Mesodermal cell (in vitro differentiated cells): ENCODE measurements around the gene DNMBP.
"Not testable (repeated sequence)": the region's sequence is repeated elsewhere in the genome, so short reads cannot be mapped to it uniquely, and the experiment has no call there.

Experiments
- H3K27ac ChIP-seq: 2 replicates; pipeline ENCODE4 v1.7.0; 2013; ENCODE audit warnings: mild to moderate bottlenecking, low read depth, low read length, moderate library complexity; ENCODE audit not compliant: severe bottlenecking
- H3K36me3 ChIP-seq: 2 replicates; pipeline ENCODE4 v1.7.1; 2013; ENCODE audit warnings: mild to moderate bottlenecking, low read length, moderate library complexity; ENCODE audit not compliant: control insufficient read depth, insufficient read depth
- H3K4me1 ChIP-seq: one replicate; pipeline ENCODE4 v1.7.1; 2013; ENCODE audit warnings: mild to moderate bottlenecking, low read length; ENCODE audit not compliant: insufficient read depth, control insufficient read depth, poor library complexity, severe bottlenecking
- H3K4me3 ChIP-seq: 2 replicates; pipeline ENCODE4 v1.7.0; 2013; ENCODE audit warnings: low read length, control low read depth, mild to moderate bottlenecking; ENCODE audit not compliant: insufficient read depth, poor library complexity, severe bottlenecking; ENCODE audit errors: extremely low read depth
- H3K9me3 ChIP-seq: 2 replicates; pipeline ENCODE4 v1.7.1; 2013; ENCODE audit warnings: mild to moderate bottlenecking, low read length, moderate library complexity; ENCODE audit not compliant: control insufficient read depth
- WGBS, 2 experiments: methylation state at CpG; one replicate each; pipeline ENCODE4 v1.1.5; 2013; ENCODE audit warnings: missing lambda C conversion rate in 2 of 2; ENCODE audit not compliant: insufficient coverage in 2 of 2; 5-methylcytosine and 5-hydroxymethylcytosine counted together

DNMBP gene

DNA sequence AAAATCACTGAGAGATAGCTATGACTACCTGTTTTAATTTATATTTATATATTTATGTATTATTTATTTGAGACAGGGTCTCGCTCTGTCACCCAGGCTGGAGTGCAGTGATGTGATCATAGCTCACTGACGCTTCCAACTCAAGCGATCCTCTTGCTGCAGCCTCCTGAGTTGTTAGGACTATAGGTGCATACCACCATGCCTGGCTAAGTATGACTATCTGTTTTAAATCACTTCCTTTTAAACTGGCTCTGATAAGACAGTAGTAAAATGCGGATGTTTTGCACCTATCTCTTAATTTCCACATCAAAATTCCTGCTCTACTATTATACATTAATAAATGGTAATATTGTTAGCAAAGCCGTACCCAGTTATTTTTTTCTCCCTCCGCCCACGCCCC, 41.8 kb downstream of the DNMBP start:
- no peak overlapping the region for H3K4me3 ChIP-seq
- no peak overlapping the region for H3K27ac ChIP-seq
- no peaks in the 10 kb centered on the region for H3K9me3 ChIP-seq
- peaks cover 49% of the 10 kb centered on the region for H3K4me1 ChIP-seq
- WGBS, 2 experiments, result 100% methylated on average over 5 to 6 of the region's 7 CpGs
- peaks cover 53% of the 10 kb centered on the region for H3K36me3 ChIP-seq

DNA sequence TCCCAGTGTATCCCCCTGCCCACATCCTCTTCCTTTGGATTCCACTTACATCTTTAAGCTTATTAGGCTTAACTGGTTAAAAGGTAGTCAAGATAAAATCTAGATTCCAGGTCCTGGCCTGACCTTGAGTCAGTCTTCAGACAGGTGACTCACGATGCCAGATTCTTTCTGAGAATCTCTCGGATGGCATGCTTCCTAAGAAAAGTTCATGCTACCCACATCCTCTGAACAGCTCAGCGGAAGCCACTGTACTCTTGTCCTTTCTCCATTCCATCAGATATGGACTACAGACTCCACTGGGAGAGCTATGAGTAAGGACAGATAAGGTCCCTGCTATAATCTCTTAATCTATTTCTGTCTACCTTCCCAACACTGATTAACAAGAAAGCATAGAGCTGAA, 43.4 kb downstream of the DNMBP start:
- Histone ChIP-seq H3K36me3 (peaks cover 39% of the 10 kb centered on the region), H3K4me3 (no peak overlapping the region), H3K27ac (peak overlapping the region; percentile 85), H3K4me1 (peaks cover 49% of the 10 kb centered on the region), H3K9me3 (no peaks in the 10 kb centered on the region)
- 73 to 78% methylated on average over 2 of the region's 3 CpGs for WGBS, 2 experiments

DNA sequence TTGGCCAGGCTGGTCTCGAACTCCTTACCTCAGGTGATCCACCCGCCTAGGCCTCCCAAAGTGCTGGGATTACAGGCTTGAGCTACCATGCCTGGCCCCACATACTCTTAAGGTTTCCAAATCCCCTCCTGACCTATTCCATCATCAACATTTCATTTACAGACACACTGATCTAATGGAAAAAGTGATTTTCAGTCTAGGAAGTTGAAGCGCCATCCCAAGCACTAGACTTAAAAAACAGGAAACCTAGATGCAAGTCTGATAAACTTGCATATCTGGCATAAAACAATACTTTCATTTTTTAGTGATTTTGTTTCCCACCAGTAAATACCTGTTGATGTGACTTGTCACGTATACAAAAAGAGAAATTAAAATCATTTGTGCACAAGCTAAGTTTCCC, 44.0 kb downstream of the DNMBP start:
- H3K27ac ChIP-seq, result peak overlapping the region; percentile 85
- H3K9me3 ChIP-seq, result no peaks in the 10 kb centered on the region
- peaks cover 33% of the 10 kb centered on the region for H3K36me3 ChIP-seq
- no peak overlapping the region for H3K4me3 ChIP-seq
- peaks cover 49% of the 10 kb centered on the region for H3K4me1 ChIP-seq
- 100% methylated on average over 2 to 3 of the region's 4 CpGs for WGBS, 2 experiments

DNA sequence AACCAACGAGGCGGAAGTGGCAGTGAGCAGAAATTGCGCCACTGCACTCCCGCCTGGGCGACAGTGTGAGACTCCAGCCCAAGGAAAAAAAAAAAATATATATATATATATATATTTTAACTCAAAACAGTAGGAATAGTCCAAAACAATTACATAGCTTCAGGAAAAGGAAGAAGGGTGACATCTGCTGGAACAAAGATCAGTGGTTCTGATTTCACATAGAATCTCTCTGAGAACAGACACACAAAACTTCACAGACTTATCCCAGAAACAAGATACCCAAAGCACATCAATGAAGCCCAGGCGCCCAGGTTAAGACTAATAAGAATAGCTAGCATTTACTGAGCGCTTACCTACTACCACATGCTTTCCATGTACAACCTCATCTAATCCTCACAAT, 45.0 kb downstream of the DNMBP start:
- H3K27ac ChIP-seq, result no peak overlapping the region
- no peak overlapping the region for H3K4me3 ChIP-seq
- H3K36me3 ChIP-seq, result peaks cover 27% of the 10 kb centered on the region
- H3K4me1 ChIP-seq, result peaks cover 44% of the 10 kb centered on the region
- H3K9me3 ChIP-seq, result no peaks in the 10 kb centered on the region
- WGBS, 2 experiments, result no CpG with 5 or more reads among the region's 7 CpGs

DNA sequence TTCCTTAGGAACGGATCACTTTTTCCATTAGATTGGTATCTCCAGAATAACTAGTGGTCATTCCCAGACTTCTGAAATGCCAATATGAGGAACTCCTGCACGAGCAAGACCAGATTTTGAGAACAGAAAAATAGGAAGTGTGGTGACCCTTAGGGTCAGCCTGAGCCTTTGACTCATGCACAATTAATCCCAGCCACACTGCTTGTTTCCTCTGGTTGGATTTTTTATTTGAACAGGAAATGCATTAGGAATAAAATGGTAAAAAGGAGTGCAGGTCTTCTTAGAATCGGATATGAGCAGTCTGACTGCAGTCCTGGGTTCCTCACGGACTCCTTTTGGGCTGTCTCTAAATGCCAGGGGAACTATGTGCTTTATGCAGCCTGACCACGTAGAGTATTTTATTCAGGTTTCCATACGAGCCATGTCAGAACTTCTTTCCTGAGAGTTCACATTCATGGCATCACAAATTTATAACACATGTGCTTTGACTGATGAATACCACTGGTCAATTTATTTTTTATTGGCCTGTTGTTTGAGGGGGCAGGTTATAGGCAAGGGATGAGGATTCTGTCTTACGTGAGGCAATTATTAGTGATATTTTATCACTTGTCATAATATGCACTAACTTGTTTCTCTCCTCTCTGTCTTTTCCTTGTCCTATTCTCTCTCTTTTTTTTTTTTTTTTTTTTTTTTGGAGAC, 46.1 kb downstream of the DNMBP start:
- H3K9me3 ChIP-seq, H3K4me3 ChIP-seq, H3K27ac ChIP-seq: not testable (repeated sequence)
- WGBS, 2 experiments, result no CpG with 5 or more reads among the region's 7 CpGs
- Histone ChIP-seq H3K36me3 (peaks cover 23% of the 10 kb centered on the region), H3K4me1 (peaks cover 40% of the 10 kb centered on the region)

DNA sequence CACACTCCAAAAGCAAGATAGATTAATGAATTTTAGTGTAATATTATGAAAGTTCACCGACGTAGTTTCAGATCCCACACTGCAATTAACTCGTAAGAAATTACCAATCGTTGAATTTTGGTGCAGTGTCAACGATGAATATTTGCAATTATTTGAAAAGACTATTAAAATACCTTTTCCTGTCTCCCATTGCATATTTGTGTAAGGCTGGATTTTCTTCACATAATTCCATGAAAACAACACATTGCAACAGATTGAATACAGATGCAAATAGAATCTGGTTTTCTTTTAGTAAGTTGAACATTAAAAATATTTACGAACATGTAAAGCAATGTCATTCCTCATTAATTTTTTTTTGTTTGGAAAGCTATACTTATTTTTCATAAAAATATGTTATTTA, 50.9 kb downstream of the DNMBP start:
- no CpG with 5 or more reads among the region's 6 CpGs for WGBS, 2 experiments
- H3K9me3 ChIP-seq, result no peaks in the 10 kb centered on the region
- H3K4me3 ChIP-seq, result no peak overlapping the region
- H3K4me1 ChIP-seq, result peaks cover 1% of the 10 kb centered on the region
- H3K36me3 ChIP-seq, result peaks cover 58% of the 10 kb centered on the region
- H3K27ac ChIP-seq, result no peak overlapping the region

DNA sequence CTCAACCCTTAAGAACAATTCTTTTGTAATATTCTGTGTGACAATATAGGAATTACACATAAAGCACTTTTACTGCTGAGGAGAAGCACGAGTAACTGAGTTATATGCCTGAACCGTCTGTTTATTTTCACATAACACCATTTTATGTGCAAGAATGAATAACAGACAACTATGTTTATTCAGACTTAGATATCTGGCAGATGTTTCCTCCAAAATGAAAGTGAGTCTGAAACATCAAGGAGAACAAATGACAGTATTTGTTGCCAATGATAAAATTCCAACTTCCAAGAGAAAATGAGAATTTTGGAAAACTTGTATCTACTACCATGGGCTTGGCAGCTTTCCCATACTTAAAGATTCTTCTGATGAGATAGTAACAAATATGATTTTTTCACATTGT, 51.4 kb downstream of the DNMBP start:
- peaks cover 63% of the 10 kb centered on the region for H3K36me3 ChIP-seq
- H3K9me3 ChIP-seq, result no peaks in the 10 kb centered on the region

DNA sequence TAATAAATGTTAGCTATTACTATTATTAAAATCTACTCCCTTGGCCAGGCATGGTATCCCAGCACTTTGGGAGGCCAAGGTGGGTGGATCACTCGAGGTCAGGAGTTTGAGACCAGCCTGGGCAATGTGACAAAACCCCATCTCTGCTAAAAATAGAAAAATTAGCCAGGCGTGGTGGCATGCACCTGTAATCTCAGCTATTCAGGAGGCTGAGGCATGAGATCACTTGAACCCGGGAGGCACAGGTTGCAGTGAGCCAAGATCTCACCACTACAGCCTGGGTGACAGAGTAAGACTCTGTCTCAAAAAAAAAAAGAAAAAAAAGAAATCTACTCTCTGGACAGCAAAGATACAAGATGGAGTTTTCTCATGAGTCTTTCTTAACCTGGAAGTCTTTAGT, 56.2 kb downstream of the DNMBP start:
- WGBS, 2 experiments, result 87% methylated on average over 2 of the region's 3 CpGs; no CpG with 5 or more reads in 1 of the 2 experiments
- not testable (repeated sequence) for H3K4me1 ChIP-seq, H3K4me3 ChIP-seq, H3K27ac ChIP-seq, H3K9me3 ChIP-seq
- peaks cover 97% of the 10 kb centered on the region for H3K36me3 ChIP-seq

More for the DNA sequence above, 51.4 kb downstream of the DNMBP start:
- 100% methylated on average over 1 of the region's 2 CpGs; no CpG with 5 or more reads in 1 of the 2 experiments for WGBS, 2 experiments
- Histone ChIP-seq H3K4me1 (no peaks in the 10 kb centered on the region), H3K27ac (no peak overlapping the region), H3K4me3 (no peak overlapping the region)

DNA sequence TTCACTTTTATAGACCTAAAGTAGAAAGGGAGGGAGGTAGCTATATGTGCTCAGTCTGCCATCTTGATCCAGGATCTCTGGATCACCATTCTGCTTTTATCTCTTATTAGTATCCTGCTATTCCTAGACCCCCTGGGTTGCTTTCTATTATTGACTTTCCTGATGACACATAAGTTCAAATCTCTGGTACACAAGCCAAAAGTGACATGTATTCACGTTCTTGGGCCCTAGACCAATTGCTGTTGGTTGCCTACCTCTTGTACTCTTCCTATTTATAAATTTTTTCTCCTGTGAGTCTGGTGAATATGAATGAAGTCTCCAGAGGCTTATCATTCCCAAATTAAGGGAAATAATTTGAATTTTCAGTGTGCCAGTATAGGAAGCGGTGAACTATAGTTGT, 56.9 kb downstream of the DNMBP start:
- Histone ChIP-seq H3K4me1 (no peaks in the 10 kb centered on the region), H3K4me3 (no peak overlapping the region), H3K9me3 (no peaks in the 10 kb centered on the region), H3K36me3 (peaks cover 91% of the 10 kb centered on the region), H3K27ac (no peak overlapping the region)
- no CpG with 5 or more reads among the region's 2 CpGs for WGBS, 2 experiments

DNA sequence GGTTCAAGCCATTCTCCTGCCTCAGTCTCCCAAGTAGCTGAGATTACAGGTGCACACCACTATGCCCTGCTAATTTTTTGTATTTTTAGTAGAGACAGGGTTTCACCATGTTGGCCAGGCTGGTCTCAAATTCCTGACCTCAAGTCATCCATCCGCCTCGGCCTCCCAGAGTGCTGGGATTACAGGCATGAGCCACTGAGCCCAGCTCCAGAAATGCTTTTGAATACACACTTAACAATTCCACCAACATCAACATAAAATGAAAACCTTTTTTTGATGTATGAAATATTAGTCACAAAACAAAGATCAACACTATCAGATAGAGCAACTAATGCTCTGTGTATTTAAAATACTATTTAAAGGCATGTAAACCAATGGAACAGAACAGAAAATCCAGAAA, 63.7 kb downstream of the DNMBP start:
- H3K36me3 ChIP-seq, result peaks cover 62% of the 10 kb centered on the region
- H3K4me1 ChIP-seq, H3K4me3 ChIP-seq, H3K9me3 ChIP-seq, H3K27ac ChIP-seq: not testable (repeated sequence)
- 88 to 93% methylated on average over 2 of the region's 2 CpGs for WGBS, 2 experiments

DNA sequence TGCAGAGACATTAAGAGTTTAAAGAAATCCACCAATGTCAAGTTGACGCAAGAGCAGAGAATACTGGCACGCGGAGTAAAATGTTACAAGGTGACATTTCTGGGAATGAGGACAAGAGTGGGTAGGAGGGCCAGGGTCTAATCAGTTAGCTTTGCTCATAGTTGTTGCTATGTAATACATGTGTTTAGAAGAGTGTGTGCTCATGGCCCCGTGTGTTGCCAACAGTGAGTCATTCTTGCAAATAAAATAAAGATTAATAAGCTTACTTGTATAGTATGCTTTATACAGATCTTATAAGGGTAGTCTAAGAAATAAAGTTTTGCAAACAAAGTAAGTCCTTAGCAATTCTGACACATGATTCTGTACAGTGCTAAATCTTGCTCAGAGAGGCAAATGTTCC, 64.5 kb downstream of the DNMBP start:
- Histone ChIP-seq H3K27ac (no peak overlapping the region), H3K4me1 (no peaks in the 10 kb centered on the region), H3K36me3 (peaks cover 62% of the 10 kb centered on the region), H3K4me3 (no peak overlapping the region), H3K9me3 (peaks cover 4% of the 10 kb centered on the region)
- 100% methylated on average over 2 to 3 of the region's 4 CpGs for WGBS, 2 experiments
